Hematopoietic multipotent progenitor cell treated with erythropoietin and hydrocortisone succinate and interleukin-3 and kit ligand, for 8 days (in vitro differentiated cells): Measurements from ENCODE around the gene ODF2.
"Not testable (repeated sequence)": the region's sequence is repeated elsewhere in the genome, so short reads cannot be mapped to it uniquely, and the experiment has no call there.

Experiments
- DNase-seq: peaks from one replicate; pipeline ENCODE4 v3.0.0-alpha.2; 2015

The ODF2 gene

DNA sequence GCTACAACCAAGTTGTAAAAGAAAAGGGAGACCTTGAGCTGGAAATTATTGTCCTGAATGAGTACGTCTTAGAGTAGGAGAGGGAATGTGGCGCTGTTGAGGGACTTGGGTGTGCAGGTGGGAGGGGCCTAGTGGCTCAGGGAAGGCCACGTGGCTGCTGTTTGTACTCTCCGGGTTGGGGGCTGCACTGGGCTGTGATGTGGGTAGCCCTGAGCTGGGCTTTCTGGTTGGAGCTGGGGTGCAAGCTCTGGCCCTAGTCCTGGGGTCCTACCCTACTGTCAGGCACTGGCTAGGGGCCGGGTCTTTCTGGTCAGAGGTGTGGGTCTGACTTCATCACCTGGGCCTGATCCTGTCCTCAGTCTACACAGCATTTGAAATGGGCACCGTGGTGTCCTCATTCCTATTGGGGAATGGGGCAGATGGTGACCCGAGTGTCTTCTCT, 29.6 kb downstream of the ODF2 start:
- no peak for DNase-seq

DNA sequence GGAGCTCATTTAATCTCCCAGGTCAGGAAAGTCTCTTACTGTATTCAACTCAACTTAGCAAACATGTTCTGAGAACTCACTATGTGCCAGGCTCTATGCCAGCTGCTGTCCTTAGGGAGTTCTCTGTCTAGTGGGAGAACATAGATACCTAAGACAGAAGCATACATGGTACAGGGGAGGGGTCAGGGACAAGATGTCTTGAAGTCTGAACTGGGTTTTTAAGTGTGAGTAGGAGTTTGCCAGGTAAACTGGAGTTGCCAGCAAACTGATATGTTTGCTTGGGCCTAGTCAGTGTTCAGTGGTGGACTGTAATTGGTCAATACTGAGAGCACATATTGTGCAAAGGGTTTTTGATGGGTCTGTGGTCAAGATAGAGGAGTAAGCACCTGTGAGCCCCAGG, 30.4 kb downstream of the ODF2 start:
- DNase-seq: no peak

DNA sequence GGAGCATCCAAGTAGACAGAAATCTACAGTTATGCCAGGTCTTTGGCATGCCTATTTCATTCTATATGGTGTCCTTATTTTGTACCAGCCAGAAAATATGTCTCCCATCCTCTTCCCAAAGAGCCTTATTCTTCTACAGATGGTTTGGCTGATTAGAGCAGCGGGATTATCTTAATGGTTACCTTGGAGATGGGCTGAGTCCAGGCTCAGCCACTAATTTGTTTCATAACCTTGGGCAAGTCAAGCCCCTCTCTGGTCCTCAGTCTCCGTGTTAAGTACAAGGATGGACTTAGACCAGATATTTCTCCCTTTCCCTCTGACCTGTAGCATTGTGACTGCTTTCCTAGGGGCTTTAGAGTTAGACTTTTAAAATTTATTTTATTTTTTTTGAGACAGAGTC, 37.6 kb downstream of the ODF2 start:
- DNase-seq: no peak

DNA sequence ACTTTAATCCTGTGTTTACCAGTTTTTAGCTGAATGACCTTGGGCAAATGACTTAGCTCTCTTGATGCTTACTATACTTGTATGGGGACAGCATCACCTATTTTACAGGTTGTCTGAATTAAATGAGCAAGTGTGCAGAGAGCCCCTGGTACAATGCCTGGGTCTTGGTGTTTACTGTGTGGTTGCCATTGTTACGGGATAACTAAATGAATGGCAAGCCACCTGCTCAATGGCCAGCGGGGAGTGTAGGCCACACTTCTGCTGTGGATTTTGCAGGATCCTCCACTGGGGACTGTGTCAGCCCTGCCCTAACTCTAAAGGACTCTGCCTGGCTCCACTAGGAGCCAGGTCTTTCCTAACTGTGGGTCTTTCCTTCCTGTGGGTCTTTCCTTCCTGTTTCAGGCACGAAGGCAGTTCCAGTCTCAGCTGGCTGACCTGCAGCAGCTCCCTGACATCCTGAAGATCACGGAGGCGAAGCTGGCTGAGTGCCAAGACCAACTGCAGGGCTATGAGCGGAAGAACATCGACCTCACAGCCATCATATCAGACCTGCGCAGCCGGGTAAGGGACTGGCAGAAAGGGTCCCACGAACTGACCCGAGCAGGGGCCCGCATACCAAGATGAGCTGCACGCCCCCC, 38.4 kb downstream of the ODF2 start:
- DNase-seq: peak; percentile 84

DNA sequence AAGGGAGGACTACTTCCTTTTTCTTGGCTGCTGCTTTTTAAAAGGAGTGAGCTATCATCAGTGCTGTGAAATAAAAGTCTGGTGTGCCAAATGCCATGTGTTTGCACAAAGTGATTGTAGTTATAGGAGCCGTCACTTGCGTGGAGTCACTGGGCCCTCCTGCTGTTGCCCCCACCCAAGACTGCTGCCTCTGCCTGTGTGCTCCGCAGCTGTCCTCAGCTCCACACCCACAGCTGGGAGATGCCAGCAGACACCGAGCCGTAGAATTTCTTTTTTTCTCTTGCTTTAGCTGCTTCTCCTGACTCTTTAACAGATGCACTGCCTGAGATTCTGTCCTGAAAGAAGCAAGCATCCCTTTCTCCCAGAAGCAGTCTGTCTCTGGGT, 38.9 kb downstream of the ODF2 start:
- no peak for DNase-seq

DNA sequence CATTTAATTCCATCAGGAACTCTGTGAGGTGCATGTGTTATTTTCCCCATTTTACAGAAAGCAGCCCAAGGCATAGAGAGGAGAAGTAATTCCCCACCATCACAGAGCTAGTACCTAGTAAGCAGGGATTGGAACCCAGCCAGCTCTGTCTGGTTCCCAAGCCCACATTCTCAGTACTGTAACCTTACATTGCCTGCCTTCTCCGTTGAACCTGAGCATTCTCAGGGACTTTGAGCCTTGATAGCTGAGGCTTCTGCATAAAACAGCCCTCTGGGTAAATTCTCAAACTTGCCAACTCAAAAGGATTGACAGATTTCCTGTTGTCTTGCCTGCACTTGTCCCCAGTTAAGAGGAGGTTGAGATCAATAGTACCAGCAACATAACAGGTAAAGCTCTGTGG, 39.5 kb downstream of the ODF2 start:
- no peak for DNase-seq

DNA sequence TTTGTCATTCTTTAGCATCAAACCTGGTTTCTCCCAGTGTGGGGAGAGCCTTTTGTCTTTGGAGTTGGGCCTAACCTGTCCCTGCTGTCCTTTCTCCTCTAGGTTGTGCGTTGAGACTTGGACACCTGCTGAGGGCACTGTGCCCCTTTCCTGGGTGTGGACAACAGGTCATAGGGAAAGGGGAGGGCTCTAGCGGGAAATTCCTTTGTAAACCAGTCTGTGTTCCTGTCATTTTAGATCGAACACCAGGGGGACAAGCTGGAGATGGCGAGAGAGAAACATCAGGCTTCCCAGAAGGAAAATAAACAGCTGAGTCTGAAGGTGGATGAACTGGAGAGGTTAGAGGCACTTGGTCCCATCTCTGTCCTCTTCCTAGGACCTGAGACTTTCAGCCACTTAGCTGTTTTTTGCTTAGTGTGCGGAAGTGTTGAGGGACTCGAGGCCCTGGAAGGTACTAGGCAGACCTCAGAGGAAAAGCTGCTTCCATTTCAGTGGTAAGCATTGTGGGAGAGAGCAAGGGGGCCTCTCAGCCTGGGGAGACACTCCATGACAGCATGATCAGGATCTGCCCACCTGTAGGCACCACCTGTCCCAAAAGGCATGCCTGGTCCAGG, 40.1 kb downstream of the ODF2 start:
- DNase-seq: no peak

DNA sequence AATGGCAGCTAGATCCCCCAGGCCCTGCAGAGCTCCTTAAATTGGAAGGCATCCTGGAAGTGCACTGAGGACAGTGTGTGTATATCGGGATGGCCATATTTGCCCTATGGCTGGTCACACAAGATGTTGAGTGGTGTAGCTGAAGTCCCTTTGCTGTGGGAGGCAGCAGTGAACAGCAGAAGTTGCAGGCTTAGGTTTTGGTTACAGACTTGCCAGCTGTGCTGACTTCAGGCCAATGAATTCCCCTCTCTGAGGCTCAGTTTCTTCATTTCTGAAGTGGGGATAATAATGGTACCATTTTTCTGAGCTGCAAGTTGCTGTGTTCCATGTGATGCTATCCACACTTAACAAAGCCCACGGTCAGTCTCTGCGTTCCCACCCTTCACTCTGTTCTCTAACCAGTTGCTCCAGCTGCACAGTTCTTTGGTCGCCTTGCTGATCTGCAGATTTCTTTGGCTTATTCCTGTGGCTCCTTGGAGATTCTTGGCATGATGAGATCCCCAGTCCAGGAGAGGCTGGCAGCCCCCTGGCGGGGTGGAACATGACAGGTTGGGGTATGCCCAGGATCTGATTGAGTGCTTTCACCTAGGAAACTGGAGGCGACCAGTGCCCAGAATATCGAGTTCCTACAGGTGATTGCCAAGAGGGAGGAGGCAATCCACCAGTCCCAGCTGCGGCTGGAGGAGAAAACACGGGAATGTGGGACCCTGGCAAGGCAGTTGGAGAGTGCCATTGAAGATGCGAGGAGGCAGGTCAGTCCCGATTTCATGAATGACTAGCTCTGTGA, 42.2 kb downstream of the ODF2 start:
- DNase-seq: no peak

DNA sequence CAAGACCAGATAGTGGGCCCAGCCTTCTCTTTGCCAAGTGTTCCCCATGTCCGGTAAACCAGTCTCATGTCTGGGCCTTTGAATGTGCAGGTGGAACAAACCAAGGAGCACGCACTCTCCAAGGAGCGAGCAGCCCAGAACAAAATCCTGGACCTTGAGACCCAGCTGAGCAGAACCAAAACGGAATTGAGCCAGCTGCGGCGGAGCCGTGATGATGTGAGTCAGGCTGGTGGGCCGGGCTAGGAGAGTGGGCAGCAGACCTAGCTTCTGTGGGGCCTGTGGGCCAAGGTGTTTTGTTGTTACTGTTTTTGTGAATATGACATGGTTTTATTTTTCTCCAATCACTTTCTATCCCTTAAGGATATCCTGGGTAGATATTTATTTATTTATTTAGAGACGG, 43.1 kb downstream of the ODF2 start:
- no peak for DNase-seq

DNA sequence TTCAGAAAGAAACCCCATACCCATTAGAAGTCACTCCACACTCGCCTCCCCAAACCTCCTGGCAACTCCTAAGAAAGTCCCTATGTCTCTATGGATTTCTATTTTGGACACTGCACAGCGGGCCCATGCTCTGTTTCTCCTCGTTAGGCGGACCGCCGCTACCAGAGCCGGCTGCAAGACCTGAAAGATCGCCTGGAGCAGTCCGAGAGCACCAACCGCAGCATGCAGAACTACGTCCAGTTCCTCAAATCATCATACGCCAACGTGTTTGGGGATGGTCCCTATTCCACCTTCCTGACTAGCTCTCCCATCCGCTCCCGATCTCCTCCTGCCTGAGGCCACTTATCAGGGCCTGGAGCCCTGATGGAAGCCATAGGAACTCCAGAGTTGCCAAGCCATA, 44.1 kb downstream of the ODF2 start:
- DNase-seq: no peak

DNA sequence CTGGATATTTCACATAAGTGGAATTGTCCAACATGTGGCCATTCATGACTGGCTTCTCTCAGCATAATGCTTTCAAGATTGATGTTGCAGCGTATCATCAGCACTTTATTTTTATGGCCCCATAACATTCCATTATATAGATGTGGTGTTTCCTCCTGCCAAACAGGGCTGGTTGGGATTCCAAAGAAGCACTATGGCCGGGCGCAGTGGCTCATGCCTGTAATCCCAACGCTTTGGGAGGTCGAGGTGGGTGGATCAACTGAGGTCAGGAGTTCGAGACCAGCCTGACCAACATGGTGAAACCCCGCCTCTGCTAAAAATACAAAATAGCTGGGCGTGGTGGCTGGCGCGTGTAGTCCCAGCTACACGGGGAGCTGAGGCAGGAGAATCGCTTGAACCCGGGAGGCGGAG, 47.6 kb downstream of the ODF2 start:
- not testable (repeated sequence) for DNase-seq

DNA sequence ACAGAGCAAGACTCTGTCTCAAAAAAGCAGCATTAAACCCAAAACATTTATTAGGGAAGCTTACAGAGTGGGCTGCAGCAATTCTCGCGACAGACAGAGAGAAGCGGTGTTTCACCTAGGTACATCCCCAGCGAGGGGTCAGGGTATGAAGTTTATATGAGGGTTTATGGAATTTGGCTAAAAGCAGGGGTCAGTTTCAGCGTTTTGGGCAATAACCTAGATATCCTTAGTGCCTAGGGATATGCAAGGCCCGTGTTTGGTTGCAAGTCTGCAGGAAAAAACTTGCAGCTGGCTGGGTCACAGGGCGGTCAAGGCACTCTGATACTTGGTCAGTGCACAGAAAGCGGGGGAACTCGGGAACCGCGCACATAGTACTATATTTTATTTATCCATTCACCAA, 48.1 kb downstream of the ODF2 start:
- peak; percentile 22 for DNase-seq

DNA sequence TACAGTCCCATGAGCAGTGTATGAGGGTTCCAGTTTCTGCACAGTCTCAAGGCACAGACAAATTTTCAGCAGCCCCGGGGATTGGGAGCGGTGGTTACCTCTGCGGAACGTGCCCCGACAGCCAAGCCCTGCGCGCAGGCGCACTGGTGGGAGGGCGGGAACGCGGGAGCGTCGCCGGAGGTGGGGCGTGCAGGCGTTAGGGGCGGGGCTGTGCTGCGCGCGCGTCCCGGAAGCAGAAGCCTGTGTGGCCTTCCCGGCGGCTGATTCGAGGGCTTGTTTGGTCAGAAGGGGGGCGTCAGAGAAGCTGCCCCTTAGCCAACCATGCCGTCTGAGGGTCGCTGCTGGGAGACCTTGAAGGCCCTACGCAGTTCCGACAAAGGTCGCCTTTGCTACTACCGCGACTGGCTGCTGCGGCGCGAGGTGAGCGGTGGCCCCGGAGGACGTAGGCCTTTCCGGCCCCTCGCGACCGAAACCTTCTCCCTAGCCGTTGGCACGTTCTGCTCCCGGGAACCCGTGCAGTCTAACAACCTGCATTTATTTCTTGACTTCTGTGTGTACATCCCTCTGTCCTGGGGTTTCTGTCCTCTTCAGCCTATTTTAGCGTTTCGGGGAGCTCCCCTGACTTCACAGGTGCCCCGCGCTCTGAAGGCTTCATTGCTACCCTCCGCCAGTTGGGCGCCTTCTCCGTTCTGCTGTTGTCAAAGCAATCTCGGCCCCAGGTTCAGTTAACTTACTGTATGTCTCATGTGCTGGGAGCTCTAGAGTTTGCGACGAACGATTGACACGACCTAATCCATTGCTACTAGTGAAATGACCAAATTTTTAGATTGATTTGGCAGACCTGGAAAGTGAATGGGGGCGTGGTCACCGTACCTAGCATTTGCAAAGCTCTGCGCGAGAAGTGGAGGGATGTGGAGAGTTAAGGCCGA, 48.9 kb downstream of the ODF2 start, which contains the start of gene GLE1:
GLE1 (plus strand) TSS at position 235 of the 929 bp plus-strand sequence; CDS start at position 322, 87 bp downstream.
- peak; percentile 91 for DNase-seq

DNA sequence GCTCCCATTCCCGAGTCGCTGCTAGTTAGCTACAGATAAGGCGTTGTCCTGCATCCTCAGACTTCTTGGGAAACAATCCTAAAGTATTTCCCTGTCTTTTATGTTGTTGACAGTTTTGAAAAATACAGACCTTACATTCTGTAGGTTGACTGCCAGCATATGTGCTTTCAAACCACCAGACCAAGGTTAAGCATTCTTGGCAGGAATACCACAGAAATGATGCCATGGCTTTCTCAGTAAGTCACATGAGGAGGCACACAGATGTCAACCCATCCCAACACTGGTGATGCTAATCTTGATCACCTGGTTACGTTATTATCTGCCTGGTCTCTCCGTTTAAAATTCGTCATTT, 49.6 kb downstream of the ODF2 start:
- DNase-seq: no peak

DNA sequence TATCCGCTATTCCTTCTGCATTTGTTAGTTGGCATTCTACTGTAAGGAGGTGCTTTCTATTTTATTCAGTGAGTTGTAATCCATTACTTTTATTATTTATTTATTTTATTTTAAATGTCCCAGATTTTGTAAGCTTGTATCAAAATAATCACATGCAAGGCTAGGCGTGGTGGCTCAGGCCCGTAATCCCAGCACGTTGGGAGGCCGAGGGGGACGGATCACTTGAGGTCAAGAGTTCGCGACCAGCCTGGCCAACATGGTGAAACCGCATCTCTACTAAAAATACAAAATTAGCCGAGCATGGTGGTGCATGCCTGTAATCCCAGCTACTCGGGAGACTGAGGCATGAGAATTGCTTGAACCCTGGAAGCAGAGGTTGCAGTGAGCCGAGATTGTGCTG, 50.1 kb downstream of the ODF2 start:
- not testable (repeated sequence) for DNase-seq

DNA sequence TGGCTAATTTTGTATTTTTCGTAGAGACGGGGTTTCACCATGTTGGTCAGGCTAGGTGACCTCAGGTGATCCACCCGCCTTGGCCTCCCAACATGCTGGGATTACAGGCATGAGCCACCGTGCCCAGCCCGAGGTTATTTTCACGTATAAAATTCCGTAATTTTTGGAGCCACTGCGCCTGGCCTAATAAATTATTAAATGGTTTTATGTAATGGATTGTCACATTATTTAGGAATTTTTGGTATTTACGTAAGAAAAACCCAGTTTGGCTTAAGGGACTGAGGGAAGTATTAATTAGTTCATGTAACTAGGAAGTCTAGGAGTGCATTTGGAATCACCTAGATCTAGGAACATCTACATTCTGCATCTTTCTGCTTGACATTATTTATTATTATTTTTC, 57.0 kb downstream of the ODF2 start:
- DNase-seq: no peak

DNA sequence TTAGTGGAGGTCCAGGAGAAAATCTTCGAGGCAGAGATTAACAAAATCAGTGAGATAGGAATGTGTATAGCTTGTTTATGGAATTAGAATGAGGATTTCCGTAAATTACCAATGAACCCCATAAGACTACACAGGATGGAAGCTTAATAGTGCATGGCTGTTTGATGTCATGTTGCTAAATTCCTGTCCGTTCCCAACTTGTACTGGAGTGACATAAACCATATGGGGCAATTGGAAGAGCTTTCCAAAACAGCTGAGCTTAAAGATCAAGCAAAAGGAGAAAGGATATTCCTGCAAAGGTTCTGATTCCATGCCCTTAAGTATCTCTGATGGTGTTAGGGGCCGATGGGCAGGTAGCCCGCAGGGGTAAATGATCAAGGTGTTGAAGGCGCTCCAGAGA, 66.2 kb downstream of the ODF2 start:
- DNase-seq: no peak

DNA sequence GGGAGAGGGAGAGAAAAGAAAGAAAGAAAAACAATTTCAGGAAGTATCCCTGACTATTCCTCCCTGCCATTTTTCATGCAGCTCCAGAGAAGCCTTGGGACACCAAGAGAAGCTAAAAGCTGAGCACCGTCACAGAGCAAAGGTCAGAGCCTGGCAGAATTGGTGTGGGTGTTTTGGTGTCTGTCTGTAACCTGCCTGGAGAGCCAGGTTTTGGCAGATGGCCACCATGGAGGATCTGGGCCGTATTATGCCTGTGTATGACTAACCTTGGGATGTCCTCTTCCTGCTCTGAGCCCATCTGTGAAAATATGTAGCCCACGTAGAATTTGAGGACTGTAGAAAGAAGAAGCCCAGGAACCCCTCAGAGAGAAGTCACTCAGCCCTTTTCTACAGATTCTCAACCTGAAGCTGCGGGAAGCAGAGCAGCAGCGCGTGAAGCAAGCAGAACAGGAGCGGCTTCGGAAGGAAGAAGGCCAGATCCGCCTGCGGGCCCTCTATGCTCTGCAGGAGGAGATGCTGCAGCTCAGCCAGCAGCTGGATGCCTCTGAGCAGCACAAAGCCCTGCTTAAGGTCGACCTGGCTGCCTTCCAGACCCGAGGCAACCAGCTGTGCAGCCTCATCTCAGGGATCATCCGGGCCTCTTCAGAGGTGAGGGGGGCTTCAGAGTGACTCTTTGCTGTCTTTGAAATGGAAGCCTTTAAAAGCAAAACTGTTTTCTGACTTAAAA, 67.6 kb downstream of the ODF2 start:
- DNase-seq: no peak

DNA sequence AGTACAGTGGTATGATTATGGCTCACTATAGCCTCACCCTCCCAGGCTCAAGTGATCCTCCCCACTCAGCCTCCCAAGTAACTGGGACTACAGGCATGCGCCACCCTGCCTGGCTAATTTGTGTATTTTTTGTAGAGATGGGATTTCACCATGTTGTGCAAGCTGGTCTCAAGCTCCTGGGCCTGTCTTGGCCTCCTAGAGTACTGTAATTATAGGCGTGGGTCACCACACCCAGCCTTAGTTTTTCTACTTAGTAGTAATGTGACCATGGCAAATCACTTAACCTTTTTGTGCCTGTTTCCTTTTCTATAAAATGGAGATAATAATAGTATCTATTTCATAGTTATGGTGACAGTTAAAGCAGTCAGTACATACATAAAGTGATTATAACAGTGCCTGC, 70.9 kb downstream of the ODF2 start:
- no peak for DNase-seq

DNA sequence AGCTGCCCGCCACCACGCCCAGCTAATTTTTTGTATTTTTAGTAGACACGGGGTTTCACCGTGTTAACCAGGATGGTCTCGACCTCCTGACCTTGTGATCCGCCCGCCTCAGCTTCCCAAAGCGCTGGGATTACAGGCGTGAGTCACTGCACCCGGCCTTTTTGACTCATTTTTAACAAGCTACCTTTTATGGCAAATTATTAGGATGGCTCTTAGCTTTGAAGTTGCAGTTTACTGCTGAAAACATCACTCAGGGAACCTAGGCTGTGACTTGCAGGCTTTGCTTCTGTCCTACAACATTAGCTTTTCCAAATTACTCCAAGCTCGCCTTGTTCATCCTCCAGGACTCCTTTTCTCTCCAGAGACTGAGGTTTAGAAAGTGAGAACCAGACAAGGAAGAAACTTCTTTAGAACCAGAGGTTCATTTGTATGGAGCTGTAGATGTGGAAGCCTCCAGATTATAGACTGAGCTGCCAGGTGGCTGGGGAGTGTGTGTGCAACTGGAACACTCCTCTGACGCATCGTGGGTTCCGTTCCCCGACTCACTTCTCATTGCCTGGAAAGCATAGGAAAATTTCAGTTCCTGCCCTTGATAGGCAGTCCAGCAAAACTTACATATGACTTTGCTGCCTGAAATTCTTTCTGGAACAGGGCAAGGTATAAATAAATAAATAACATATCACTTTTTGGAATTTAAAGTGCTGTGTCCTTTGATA, 72.8 kb downstream of the ODF2 start:
- DNase-seq: no peak

DNA sequence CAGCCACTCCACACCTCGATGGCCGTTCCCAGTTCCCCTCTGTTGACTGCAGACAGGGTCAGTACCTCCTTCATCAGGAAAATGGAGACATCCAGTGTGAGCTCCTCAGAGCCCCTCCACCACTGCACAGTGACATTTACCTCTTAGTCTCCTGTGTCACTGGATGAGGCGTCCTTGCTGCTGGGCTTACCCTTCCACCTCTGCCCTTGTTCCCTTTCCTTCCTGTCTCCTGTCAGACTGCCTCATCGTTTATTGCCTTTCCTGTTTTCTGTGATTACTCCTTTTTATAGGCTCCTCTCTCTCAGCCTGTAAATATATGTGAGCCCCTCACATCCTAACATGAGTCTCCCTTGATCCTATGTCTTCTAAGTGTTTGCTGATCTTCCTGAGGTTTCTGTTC, 73.4 kb downstream of the ODF2 start:
- no peak for DNase-seq

DNA sequence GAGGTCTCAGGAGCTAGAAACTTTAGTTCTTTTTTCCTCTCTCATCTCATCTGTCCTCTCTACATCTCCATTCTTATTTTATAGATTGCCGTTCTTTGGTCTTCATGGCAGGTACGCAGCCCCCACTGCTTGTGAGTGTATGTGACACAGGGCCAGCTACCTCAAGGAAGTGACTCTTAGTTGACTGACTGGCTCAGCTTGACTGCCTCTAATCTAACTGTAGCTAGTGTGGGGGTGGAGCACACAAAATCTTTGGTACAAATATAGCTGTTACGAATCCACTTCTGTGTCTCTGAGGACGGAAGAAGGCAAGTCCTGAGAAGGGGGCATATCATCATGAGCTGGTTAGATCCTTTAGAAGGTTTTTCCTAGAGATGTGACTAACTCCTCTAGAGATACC, 76.8 kb downstream of the ODF2 start:
- no peak for DNase-seq
